HG03432 (cell line): Measurements from ENCODE around the gene KCNQ1OT1.

Experiments
- ATAC-seq: cut with Tn5 transposase; IDR thresholded peaks from one replicate; pipeline ENCODE4 v1.9.1; 2021; ENCODE audit warnings: mild to moderate bottlenecking, moderate library complexity; ENCODE audit not compliant: unreplicated experiment

KCNQ1OT1 gene

DNA sequence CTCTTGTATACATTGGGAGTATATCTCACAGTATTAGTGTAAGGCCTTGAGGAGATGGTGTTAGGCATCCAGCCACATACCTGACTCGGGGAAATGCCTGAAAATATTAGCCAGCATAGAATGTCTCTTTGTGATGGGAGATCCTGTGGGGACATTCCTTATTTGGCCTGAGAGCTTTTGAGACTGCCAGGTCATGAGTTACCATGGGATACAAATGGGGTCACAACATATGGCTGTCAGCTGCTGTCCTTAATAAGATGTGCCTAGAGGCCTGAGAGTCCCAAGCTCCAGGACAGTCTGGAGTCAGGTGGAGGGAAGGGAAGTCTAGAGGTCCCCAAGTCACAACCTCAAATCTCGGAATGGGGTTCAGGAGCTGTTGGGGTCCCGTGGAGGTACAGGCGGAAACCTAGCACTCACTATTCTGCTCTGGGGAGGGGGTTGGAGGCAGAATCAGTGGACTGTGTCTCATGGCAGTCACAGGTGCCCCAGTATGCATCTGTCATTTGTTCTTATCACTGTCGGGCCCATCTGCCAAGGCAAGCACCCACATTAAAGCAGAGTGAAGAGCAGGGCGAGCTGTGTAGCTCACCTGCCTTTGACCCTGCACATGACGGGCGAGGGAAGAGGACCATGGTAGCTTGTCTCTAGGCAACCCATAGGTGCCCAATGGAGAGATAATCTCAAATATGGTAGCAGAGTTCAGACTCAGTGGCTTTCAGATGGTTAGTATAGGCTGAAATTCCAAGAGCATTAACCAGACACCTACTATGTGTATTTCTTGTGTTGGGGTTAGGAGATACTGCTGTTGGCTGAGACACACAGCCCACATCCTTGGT lies 29.9 kb downstream of the KCNQ1OT1 start:
- ATAC-seq = no peak

DNA sequence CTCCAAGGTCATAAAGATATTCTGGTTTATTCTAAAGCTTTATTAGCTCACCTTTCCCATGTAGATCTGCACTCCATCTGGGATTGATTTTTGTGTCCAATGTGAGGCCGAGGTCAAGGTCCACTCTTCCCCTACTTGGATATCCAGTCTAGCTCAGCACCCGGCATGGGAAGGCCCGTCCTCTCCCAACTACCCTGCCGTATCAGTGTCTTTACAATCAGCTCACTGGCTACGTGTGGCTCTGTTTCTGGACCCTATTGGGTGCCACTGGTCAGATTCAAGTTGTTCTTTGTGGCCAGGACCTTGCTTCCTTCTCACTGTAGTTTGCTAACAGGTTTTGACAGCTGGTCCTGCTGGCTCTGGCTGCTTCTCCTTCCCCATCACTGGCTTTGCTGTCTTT lies 30.9 kb downstream of the KCNQ1OT1 start:
- ATAC-seq = no peak

DNA sequence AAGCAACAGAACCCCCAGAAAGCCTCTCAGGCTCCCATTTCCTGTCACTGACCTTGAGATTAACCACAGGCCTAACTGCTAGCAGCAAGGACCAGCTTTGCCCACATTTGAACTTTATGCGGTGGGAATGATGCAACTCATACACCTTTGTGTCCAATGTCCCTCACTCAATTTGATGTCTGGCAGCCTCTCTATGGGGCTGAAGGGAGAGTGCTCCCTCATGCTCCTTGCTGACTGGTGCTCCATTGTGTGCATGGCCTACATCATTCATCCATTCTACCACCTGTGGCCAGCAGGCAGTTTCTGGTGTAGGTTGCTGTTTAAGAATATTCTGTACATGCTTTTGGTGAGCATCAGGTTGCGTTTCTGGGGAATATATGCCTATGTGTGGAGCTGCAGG lies 31.9 kb downstream of the KCNQ1OT1 start:
- no peak for ATAC-seq

GRCh38 chr11:2666828-2667570 lies 32.8 kb downstream of the KCNQ1OT1 start:
- ATAC-seq = no peak

DNA sequence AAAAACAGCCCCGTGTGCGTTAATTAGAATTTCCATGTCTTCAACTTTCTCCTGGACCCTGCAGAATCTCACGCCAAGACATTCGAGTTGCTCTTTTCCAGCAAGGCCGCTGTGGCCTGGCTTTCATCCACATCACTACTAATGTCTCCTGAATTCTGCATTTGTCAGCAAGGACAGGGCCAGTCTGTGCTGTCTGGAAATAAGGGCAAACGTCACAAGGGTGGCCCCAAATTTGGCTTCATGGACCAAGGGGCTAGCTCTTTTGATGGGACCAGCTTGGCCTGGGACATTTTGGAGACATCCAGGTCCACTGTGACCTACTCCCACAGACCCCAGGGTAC lies 33.4 kb downstream of the KCNQ1OT1 start:
- ATAC-seq = no peak

DNA sequence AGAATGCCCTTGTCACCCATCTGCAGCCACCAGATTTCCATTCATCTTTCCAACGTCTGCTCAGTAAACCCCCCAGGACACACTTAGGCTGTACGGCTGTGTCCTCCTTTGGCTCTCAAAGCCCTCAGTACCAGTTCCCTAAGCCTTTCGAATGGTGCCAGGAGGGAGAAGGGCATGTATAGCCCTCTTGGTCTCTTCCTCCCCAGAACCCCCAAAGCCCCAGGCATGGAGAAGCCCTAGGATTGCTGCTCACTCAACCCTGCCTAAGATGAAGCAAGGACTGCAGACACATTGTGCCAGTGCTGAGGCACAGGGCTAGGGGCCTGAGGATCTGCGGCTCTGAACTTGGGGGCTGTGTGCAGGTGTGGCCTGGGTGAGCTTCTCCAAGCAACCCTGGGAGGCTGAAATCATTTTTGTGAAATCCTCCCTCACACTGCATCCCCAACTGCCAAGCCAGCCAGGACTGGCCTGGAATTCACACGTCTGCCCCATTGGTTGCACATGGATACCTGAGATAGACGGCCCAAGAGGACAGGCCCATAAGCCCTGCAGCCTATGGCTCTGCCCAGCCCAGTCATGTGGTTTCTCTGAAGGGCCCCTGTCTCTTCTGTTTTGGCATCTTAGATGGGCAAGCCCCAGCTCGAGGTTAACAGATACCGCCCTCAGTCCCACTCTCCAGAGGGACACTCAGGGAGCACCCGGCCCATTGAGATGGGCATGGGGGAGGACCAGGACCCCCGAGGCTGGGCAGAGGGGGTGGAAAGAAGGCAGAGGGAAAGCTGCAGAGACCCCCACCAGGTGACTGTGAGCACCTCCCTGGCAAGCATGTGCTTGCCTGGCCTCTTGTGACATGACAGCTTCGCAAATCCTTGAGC lies 34.0 kb downstream of the KCNQ1OT1 start:
- no peak for ATAC-seq

DNA sequence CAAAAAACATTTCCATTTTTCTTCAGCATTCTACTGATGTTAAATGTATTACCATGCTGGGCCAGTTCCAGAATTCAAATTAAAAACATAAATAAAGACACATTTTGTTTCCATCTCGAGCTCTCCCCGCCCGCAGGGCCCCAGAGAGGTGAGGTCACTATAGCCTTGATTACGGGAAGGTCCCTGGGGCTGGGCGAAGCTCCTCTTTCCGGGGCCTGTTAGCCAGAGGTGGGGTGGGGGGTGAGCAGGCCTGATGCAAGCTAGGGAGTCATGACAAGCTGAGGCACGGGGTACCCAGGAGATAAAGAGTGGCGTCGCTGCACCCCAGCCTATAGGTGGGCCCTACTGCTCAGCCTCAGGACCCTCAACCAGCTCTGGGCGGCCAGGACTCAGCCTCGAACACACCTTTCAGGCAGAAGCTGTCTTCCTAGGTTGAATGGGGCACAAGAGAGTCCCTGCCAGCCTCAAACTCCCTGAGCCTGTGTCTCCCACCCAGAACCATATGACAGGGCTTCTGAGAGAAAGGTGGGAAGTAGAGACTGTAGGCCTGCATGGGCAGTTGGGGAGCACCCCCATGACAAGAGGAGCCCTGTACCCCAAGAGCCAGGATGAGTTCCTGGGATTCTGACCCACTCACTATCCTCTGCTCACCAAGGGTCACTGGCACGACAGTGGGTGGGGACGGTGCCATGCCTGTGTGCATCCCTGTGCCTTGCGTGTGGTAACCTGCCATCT lies 34.8 kb downstream of the KCNQ1OT1 start:
- ATAC-seq = no peak

- ATAC-seq = no peak
These were observed 35.4 kb downstream of the KCNQ1OT1 start for GRCh38 chr11:2664376-2664775.

DNA sequence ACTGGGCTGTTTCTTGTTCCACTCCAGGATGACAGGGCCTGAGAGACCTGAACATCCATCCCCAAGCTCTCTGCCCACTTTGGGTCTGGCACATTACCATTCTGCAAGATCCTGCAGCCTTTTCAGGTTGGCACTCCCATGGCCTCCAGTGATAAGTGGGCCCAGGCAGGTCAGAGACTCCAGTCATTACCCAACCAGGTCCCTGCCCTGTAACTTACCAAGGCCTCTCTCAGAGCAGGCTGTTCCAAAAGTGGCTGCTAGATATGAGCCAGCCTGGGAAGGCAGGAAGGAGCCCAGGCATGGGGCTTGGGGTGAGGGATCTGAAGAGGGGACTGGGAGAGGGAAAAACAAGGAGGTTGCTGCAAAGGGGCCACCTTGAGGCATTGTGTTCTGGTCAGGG lies 35.9 kb downstream of the KCNQ1OT1 start:
- no peak for ATAC-seq

- ATAC-seq = no peak
These were observed 36.3 kb downstream of the KCNQ1OT1 start for GRCh38 chr11:2663506-2663905.

- ATAC-seq = no peak
These were observed 37.1 kb downstream of the KCNQ1OT1 start for GRCh38 chr11:2662430-2663299.

GRCh38 chr11:2662024-2662312 lies 37.8 kb downstream of the KCNQ1OT1 start:
- ATAC-seq = no peak

DNA sequence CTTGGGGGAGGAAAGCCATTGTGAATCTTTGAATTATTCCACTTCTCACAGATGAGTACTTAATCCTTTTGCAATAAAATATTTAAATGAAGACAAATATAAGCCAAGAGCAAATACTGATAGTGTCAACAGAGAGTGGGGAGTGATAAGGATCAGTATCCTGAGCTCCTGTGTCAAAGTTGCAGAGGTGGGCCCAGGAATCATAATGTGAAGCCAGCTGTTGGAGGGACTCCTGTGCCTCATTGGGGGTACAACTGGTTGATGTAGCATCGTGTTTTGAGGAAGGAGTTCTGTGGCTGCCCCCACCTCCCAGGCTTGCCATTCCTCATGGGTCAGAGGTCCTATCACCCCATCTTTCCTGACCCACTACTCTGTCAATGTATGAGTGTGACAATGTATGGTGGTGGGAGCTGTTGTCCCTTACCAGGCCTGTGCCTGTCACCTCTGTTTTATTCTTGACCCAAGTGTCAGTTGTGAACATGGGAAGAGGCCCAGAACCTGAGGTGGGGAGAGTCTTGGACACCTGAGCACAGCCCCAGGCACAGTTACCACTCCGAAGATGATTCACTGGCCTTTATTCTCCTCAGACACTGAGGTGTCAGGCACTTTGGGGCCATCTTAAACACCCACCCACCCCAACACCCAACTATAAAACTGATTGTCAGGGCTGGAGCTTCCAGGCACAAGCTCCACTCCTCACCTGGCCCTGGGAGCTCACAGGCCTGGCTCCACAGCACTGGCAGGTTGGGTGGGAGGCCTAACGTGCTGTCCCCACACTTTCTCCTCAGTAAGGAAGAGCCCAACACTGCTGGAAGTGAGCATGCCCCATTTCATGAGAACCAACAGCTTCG lies 38.4 kb downstream of the KCNQ1OT1 start:
- no peak for ATAC-seq

- ATAC-seq = no peak
These were observed 39.3 kb downstream of the KCNQ1OT1 start for GRCh38 chr11:2660357-2660939.

- ATAC-seq = no peak
These were observed 42.0 kb downstream of the KCNQ1OT1 start for GRCh38 chr11:2657697-2658284.

DNA sequence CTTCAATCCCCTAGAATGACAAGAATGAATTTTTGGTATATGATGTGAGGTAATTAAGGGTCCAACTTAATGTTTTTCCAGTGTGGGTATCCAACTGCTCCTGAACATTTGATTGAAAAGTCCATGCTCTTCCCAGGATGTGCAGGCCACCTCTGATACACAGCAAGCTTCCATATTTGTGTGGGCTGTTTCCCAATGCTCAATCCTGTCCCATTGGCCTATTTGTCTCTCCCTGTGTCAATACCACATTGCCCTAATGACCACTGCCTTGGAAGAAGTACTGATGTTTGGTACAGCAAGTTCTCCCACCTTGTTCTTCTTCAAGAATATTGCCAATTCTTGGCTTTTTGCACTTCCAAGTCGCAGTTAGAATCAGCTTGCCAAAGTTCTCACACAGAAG lies 42.9 kb downstream of the KCNQ1OT1 start:
- ATAC-seq = no peak

- ATAC-seq = no peak
These were observed 43.8 kb downstream of the KCNQ1OT1 start for GRCh38 chr11:2655834-2656622.
